ENCODE measurements around the gene SLIT3. TPM values are rescaled to one million over a fixed set of nuclear protein-coding genes. Genes with fewer than 3 reads are reported as not detected.

SLIT3 gene
- total RNA-seq, 1 donor from 2014 or later, result 3.2 TPM

DNA sequence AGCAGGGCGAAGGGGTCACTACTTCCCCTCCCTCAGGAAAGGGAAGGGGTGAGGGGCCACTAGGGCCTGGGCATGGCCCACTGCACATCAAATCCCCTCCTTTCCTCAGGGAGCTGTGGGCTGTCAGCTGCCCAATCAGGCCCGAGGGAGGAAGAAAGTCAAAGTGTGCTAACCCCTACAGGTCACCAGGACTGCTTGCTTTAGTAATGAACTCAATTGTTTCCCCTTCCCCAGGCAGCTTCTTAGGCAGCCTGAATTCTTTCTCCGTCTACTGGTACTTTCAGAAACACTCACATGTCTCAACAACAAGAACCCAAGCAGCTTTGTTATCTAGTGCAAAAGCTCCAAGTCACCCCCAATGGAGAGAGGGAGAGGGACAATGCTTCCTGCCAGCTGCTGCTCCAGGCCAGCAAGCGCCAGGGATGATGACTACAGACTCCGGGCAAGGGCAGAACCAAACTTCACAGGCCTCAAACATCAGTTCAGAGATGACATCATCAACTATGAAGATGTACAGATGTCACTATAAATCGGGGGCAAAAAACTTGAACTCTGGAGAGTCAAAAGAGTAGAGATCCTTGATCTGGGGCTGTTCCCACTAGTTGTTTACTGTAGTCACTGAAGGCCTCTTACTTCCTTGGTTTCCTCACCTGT is 100.7 kb downstream of the SLIT3 start:
- no peaks in the 10 kb centered on the region for H3K9me3 Mint-ChIP-seq (ENCODE audit: unreplicated experiment)
- H3K4me3 Mint-ChIP-seq (ENCODE audit: unreplicated experiment), result no peak overlapping the region
- H3K4me1 Mint-ChIP-seq (ENCODE audit: unreplicated experiment), result peaks cover 2% of the 10 kb centered on the region
- no peak for TF ChIP-seq CTCF (IDR thresholded peaks at IDR 0.05; ENCODE audit: unreplicated experiment)
- DNase-seq (ENCODE audit: low spot score), result no peak
- H3K27me3 Mint-ChIP-seq (ENCODE audit: unreplicated experiment), result peaks cover 3% of the 10 kb centered on the region
- no peaks in the 10 kb centered on the region for H3K36me3 Mint-ChIP-seq (ENCODE audit: low read depth, unreplicated experiment)
- no peak overlapping the region for H3K27ac Mint-ChIP-seq (ENCODE audit: unreplicated experiment)

GRCh38 chr5:169197343-169197742 is 103.6 kb downstream of the SLIT3 start:
- Mint-ChIP-seq H3K9me3 (ENCODE audit: unreplicated experiment) (no peaks in the 10 kb centered on the region), H3K27ac (ENCODE audit: unreplicated experiment) (no peak overlapping the region), H3K27me3 (ENCODE audit: unreplicated experiment) (peaks cover 6% of the 10 kb centered on the region), H3K4me1 (ENCODE audit: unreplicated experiment) (peaks cover 8% of the 10 kb centered on the region), H3K36me3 (ENCODE audit: low read depth, unreplicated experiment) (no peaks in the 10 kb centered on the region), H3K4me3 (ENCODE audit: unreplicated experiment) (no peak overlapping the region)
- no peak for DNase-seq (ENCODE audit: low spot score)
- no peak for TF ChIP-seq CTCF (IDR thresholded peaks at IDR 0.05; ENCODE audit: unreplicated experiment)

DNA sequence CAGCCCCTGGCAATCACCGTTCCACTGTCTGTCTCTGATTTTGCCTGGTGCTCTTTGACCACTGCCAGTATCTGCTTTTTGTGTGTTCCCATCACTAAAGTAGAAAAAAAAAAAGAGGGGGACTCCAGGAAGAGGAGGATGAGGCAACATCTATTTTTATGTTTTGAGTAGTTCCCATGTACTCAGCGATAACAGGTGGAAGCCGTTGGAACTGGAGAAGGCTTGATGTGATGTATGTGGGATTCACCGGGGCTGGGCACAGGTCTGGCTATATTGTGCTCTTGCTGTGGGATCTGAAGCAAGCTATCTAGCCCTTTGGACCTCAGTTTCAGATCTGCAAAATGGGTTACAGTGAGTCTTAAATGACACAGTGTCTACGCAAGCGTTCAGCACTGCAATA is 104.9 kb downstream of the SLIT3 start:
- Mint-ChIP-seq H3K4me1 (ENCODE audit: unreplicated experiment) (peaks cover 8% of the 10 kb centered on the region), H3K36me3 (ENCODE audit: low read depth, unreplicated experiment) (no peaks in the 10 kb centered on the region), H3K4me3 (ENCODE audit: unreplicated experiment) (no peak overlapping the region), H3K27me3 (ENCODE audit: unreplicated experiment) (peaks cover 6% of the 10 kb centered on the region), H3K27ac (ENCODE audit: unreplicated experiment) (no peak overlapping the region), H3K9me3 (ENCODE audit: unreplicated experiment) (no peaks in the 10 kb centered on the region)
- DNase-seq (ENCODE audit: low spot score), result no peak
- no peak for TF ChIP-seq CTCF (IDR thresholded peaks at IDR 0.05; ENCODE audit: unreplicated experiment)

DNA sequence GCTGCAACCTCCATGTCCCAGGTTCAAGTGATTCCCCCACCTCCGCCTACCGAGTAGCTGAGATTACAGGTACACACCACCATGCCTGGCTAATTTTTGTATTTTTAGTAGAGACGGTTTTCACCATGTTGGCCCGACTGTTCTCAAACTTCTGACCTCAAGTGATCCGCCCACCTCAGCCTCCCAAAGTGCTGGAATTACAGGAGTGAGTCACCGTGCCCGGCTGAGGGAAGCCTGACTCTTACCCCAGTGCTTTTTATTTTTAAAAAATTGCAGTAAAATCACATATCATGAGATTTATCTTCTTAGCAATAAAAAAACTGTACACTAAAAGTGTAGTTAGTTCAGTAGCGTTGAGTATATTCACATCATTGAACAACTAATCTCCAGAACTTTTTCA is 105.3 kb downstream of the SLIT3 start:
- no peaks in the 10 kb centered on the region for H3K9me3 Mint-ChIP-seq (ENCODE audit: unreplicated experiment)
- peaks cover 8% of the 10 kb centered on the region for H3K4me1 Mint-ChIP-seq (ENCODE audit: unreplicated experiment)
- no peak overlapping the region for H3K4me3 Mint-ChIP-seq (ENCODE audit: unreplicated experiment)
- DNase-seq (ENCODE audit: low spot score), result no peak
- peaks cover 6% of the 10 kb centered on the region for H3K27me3 Mint-ChIP-seq (ENCODE audit: unreplicated experiment)
- TF ChIP-seq CTCF (IDR thresholded peaks at IDR 0.05; ENCODE audit: unreplicated experiment), result no peak
- no peak overlapping the region for H3K27ac Mint-ChIP-seq (ENCODE audit: unreplicated experiment)
- no peaks in the 10 kb centered on the region for H3K36me3 Mint-ChIP-seq (ENCODE audit: low read depth, unreplicated experiment)

- no peak overlapping the region for H3K27ac Mint-ChIP-seq (ENCODE audit: unreplicated experiment)
- H3K36me3 Mint-ChIP-seq (ENCODE audit: low read depth, unreplicated experiment), result no peaks in the 10 kb centered on the region
- TF ChIP-seq CTCF (IDR thresholded peaks at IDR 0.05; ENCODE audit: unreplicated experiment), result no peak
- peaks cover 4% of the 10 kb centered on the region for H3K27me3 Mint-ChIP-seq (ENCODE audit: unreplicated experiment)
- no peaks in the 10 kb centered on the region for H3K9me3 Mint-ChIP-seq (ENCODE audit: unreplicated experiment)
- H3K4me3 Mint-ChIP-seq (ENCODE audit: unreplicated experiment), result no peak overlapping the region
- DNase-seq (ENCODE audit: low spot score), result no peak
- H3K4me1 Mint-ChIP-seq (ENCODE audit: unreplicated experiment), result peaks cover 8% of the 10 kb centered on the region
Observed at GRCh38 chr5:169192536-169192935, 108.4 kb downstream of the SLIT3 start.
